ENCODE results near the gene PLTP. TPM values are rescaled to one million over a fixed set of nuclear protein-coding genes. Genes with fewer than 3 reads are reported as not detected.

The PLTP gene
- polyA plus RNA-seq, 1 experiment = 22.0 TPM

DNA sequence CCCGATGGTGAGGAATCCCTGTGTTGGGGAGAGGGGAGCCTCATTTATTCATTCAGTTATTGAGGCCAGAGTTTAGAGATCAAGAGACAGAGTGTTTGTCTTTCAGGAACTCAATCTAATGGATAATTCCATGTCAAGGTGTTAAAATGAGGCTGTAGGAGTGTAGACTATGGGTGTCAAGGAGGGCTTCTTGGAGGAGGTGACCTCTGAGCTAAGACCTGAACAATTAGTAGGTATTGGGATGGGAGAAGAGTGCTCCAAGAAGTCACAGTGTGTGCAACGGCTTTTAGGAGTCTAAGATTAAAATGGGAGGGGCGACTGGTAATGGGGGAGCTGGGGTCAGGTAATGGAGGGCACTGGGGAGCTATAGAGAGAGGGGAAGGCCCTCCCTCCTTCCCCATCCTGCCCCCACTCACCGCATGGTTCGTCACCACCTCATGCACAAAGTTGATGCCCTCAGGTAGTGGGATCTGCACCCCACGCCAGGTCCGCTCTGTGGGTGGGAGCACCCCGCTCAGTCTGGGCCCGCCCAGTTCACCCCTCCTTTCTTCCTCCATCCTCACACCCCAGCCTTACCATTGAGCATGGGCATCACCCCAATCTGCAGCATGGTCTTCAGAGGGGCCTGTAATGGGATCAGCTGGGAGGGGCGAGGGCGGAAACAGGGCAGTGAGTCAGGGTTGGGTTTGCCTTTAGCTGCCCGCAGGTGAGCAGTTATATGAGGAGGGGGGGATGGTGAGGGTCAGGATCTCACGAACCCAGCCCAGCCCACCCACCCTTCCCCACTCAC is 12.7 kb downstream of the PLTP start:
- CTCF ChIA-PET = interaction anchor here (1.1 to 2.5 kb wide), 2 partner anchors 9 kb away, joined by 3 to 8 read pairs; partner anchors contain the start of genes CTSA and NEURL2
- Histone ChIP-seq H3K27me3 (ENCODE audit: control insufficient read depth, insufficient read depth, low read length) (no peaks in the 10 kb centered on the region), H3K36me3 (ENCODE audit: control insufficient read depth, insufficient read depth, low read length) (peaks cover 18% of the 10 kb centered on the region), H3K4me3 (ENCODE audit: low read depth, low read length) (no peak overlapping the region)
- TF ChIP-seq, protein P1, sequence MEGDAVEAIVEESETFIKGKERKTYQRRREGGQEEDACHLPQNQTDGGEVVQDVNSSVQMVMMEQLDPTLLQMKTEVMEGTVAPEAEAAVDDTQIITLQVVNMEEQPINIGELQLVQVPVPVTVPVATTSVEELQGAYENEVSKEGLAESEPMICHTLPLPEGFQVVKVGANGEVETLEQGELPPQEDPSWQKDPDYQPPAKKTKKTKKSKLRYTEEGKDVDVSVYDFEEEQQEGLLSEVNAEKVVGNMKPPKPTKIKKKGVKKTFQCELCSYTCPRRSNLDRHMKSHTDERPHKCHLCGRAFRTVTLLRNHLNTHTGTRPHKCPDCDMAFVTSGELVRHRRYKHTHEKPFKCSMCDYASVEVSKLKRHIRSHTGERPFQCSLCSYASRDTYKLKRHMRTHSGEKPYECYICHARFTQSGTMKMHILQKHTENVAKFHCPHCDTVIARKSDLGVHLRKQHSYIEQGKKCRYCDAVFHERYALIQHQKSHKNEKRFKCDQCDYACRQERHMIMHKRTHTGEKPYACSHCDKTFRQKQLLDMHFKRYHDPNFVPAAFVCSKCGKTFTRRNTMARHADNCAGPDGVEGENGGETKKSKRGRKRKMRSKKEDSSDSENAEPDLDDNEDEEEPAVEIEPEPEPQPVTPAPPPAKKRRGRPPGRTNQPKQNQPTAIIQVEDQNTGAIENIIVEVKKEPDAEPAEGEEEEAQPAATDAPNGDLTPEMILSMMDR (IDR thresholded peaks at IDR 0.05; ENCODE audit: insufficient read depth, low read depth, low read length) = no peak
- DNase-seq (ENCODE audit: low read depth) = no peak
- POLR2A ChIA-PET = interaction anchor here (0.5 kb wide), 1 partner anchor 8 kb away, joined by 3 read pairs; the partner anchor contains the start of genes CTSA and NEURL2

DNA sequence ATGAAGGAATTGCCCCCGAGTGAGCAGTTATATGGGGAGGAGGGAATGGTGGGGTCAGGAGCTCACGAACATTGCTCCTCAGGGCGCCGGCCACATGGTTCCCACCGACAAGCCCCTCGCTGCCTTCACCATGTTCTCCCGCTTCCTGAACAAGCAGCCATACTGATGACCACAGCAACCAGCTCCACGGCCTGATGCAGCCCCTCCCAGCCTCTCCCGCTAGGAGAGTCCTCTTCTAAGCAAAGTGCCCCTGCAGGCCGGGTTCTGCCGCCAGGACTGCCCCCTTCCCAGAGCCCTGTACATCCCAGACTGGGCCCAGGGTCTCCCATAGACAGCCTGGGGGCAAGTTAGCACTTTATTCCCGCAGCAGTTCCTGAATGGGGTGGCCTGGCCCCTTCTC is 13.7 kb downstream of the PLTP start:
- POLR2A ChIA-PET = no interaction called here
- CTCF ChIA-PET = interaction anchor here (2.5 kb wide), 1 partner anchor 8 kb away, joined by 8 read pairs; the partner anchor contains the start of genes CTSA and NEURL2
- no peak for DNase-seq (ENCODE audit: low read depth)

DNA sequence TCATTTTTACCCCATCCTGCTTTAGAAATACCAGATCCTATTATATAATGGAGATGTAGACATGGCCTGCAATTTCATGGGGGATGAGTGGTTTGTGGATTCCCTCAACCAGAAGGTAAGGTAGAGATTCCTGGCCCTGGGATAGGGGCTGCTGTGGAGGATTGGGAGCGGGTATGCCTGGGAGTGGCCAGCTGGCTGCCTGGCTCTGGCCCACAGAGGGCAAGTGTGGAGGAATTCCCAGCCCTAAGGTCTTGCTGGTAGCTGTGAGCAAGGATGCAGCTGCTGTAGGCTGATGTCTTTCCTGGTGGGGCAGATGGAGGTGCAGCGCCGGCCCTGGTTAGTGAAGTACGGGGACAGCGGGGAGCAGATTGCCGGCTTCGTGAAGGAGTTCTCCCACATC is 14.3 kb downstream of the PLTP start:
- H3K27me3 ChIP-seq (ENCODE audit: control insufficient read depth, insufficient read depth, low read length) = no peaks in the 10 kb centered on the region
- H3K36me3 ChIP-seq (ENCODE audit: control insufficient read depth, insufficient read depth, low read length) = peaks cover 23% of the 10 kb centered on the region
- ChIA-PET CTCF (interaction anchor here (2.5 kb wide), 1 partner anchor 7 kb away, joined by 8 read pairs; the partner anchor contains the start of genes CTSA and NEURL2), POLR2A (no interaction called here)
- H3K4me3 ChIP-seq (ENCODE audit: low read depth, low read length) = no peak overlapping the region
- no peak for DNase-seq (ENCODE audit: low read depth)
- TF ChIP-seq, protein P1 (IDR thresholded peaks at IDR 0.05; ENCODE audit: insufficient read depth, low read depth, low read length) = no peak

More for the DNA sequence above, 13.7 kb downstream of the PLTP start:
- TF ChIP-seq, protein P1 (IDR thresholded peaks at IDR 0.05; ENCODE audit: insufficient read depth, low read depth, low read length) = no peak
- Histone ChIP-seq H3K36me3 (ENCODE audit: control insufficient read depth, insufficient read depth, low read length) (peaks cover 20% of the 10 kb centered on the region), H3K4me3 (ENCODE audit: low read depth, low read length) (no peak overlapping the region), H3K27me3 (ENCODE audit: control insufficient read depth, insufficient read depth, low read length) (no peaks in the 10 kb centered on the region)

DNA sequence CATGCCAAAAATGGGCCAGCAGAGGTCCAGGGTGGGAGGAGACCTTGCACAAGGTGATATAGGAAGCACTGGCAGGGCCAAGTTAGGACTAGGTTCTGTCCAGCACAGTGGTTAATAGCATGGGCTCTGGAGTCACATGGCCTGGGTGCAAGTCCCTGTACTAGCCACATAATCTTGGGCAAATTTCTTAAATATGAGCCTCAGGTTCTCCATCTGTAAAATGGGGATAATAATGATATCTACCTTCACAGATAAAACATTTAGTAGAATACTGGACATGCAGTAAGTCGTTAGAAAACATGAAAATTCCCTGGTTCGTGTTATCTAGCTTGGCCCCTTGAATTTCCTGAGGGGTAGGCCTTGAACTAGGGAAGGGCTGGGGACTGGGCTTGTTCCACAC is 14.7 kb downstream of the PLTP start:
- DNase-seq (ENCODE audit: low read depth) = no peak
- no peak overlapping the region for H3K4me3 ChIP-seq (ENCODE audit: low read depth, low read length)
- ChIA-PET POLR2A (no interaction called here), CTCF (no interaction called here)
- H3K27me3 ChIP-seq (ENCODE audit: control insufficient read depth, insufficient read depth, low read length) = no peaks in the 10 kb centered on the region
- TF ChIP-seq, protein P1 (IDR thresholded peaks at IDR 0.05; ENCODE audit: insufficient read depth, low read depth, low read length) = no peak
- peaks cover 24% of the 10 kb centered on the region for H3K36me3 ChIP-seq (ENCODE audit: control insufficient read depth, insufficient read depth, low read length)

DNA sequence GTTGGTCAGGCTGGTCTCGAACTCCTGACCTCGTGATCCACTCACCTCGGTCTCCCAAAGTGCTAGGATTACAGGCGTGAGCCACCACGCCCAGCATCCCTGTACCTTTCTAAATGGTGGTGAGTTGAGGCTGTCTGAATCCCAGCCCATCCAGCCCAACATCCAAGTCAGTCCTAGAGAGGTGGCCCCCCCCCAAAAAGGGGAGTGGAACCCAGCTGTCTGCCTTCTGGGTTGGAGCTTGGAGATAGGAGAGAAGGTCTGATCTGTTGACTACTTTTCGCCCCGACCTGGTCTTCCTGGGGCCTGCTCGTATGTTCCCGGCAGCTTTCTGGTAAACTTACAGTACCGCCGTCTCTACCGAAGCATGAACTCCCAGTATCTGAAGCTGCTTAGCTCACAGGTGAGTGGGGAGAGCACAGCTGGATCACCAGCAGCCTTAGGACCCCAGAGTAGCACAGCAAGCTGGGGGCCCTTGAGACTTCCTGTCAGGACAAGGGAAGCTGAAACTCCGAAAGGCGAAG is 15.3 kb downstream of the PLTP start:
- Histone ChIP-seq H3K4me3 (ENCODE audit: low read depth, low read length) (no peak overlapping the region), H3K36me3 (ENCODE audit: control insufficient read depth, insufficient read depth, low read length) (peaks cover 24% of the 10 kb centered on the region), H3K27me3 (ENCODE audit: control insufficient read depth, insufficient read depth, low read length) (no peaks in the 10 kb centered on the region)
- no peak for DNase-seq (ENCODE audit: low read depth)
- ChIA-PET POLR2A (interaction anchor here (0.7 kb wide), 1 partner anchor 12 kb away, joined by 9 read pairs; no protein-coding TSS in a partner anchor), CTCF (interaction anchor here (0.8 to 0.9 kb wide), 3 partner anchors 9 to 37 kb away, joined by 3 read pairs; no protein-coding TSS in a partner anchor)
- TF ChIP-seq, protein P1 (IDR thresholded peaks at IDR 0.05; ENCODE audit: insufficient read depth, low read depth, low read length) = no peak

Data from BJ (cell line).